K562 (cell line): ENCODE data around the gene PLEKHM3. TPM values are rescaled to one million over a fixed set of nuclear protein-coding genes. Genes with fewer than 3 reads are reported as not detected.
A peak's percentile ranks its signal among the peaks of the same experiment; 100 is the strongest.

Experiments
- ARID2 ChIP-seq: fragments of 450-650 bp; IDR thresholded peaks from 2 replicates; pipeline ENCODE4 v1.6.1; 2017; ENCODE audit warnings: antibody characterized with exemption, mild to moderate bottlenecking
- ARNT ChIP-seq, 2 experiments: fragments of 450-650 bp; IDR thresholded peaks; 2 replicates each; pipeline ENCODE4 v1.6.1; 2016; ENCODE audit warnings: mild to moderate bottlenecking in 1 of 2
- EHMT2 ChIP-seq: fragments of 450-650 bp; IDR thresholded peaks from 2 replicates; pipeline ENCODE4 v1.6.1; 2018; ENCODE audit warnings: antibody characterized with exemption
- HMG20B ChIP-seq: fragments of 250-450 bp; sonication (Bioruptor Pico); IDR thresholded peaks from 2 replicates; pipeline ENCODE4 v1.5.0; 2021; ENCODE audit warnings: mild to moderate bottlenecking
- MAFF ChIP-seq: IDR thresholded peaks from 2 replicates; pipeline ENCODE4 v1.6.1; 2012; ENCODE audit warnings: low read length, improper control_type of control experiment
- MBD2 ChIP-seq: sonication (generic); IDR thresholded peaks from 2 replicates; pipeline ENCODE4 v1.6.1; 2016; ENCODE audit warnings: low read depth, borderline replicate concordance
- POU5F1 ChIP-seq: fragments of 150-350 bp; IDR thresholded peaks from 2 replicates; pipeline ENCODE4 v1.6.1; 2014; ENCODE audit warnings: borderline replicate concordance, low read length, low read depth, mild to moderate bottlenecking; ENCODE audit not compliant: partially characterized antibody
- STAG1 ChIP-seq: sonication (generic); formaldehyde crosslinking; IDR thresholded peaks from 2 replicates; pipeline ENCODE4 v1.5.0; 2020; ENCODE audit warnings: missing genetic modification reagents, borderline replicate concordance
- TBL1XR1 ChIP-seq, 2 experiments: IDR thresholded peaks; 2 replicates each; pipeline ENCODE4 v1.6.1; 2012; ENCODE audit warnings: improper control_type of control experiment in 2 of 2, low read length in 2 of 2, mild to moderate bottlenecking in 1 of 2
- ZC3H8 ChIP-seq: fragments of 450-650 bp; IDR thresholded peaks from 2 replicates; pipeline ENCODE4 v1.6.1; 2017
- polyA plus RNA-seq, 8 experiments: library from polyadenylated mRNA; depleted of rRNA in 4 of 8; stranded (reverse) in 5 of 8; unstranded in 3 of 8; fragments of >200 nt; fragmentation: Nextera tagmentation in 2 of 8; fragmentation: Illumina TruSeq in 1 of 8; extraction: Ambion mirVana in 2 of 8; extraction: Trizol in 1 of 8; gene quantifications; 2 replicates each; pipeline versions ENCODE4 v1.2.1 to v1.2.3, GENCODE V29; 2011 to 2014; ENCODE audit warnings: inconsistent platforms in 1 of 8, missing spikeins in 1 of 8
- total RNA-seq, 7 experiments: library from RNA; depleted of rRNA in 6 of 7; stranded (reverse); fragments of >200 nt in 6 of 7; fragmentation: Illumina TruSeq in 2 of 7; extraction: Trizol in 2 of 7; gene quantifications; 2 replicates each; pipeline versions ENCODE4 v1.2.1 to v1.2.3, GENCODE V29; 2011 to 2021; ENCODE audit warnings: low replicate concordance in 1 of 7
- TF ChIP-seq, protein P1 (sequence below): fragments of 250-450 bp; sonication (Bioruptor Pico); IDR thresholded peaks from 2 replicates; pipeline ENCODE4 v1.8.0; 2022; ENCODE audit warnings: inconsistent platforms
- TF ChIP-seq, protein P2 (sequence below): sonication (generic); formaldehyde crosslinking; IDR thresholded peaks from 2 replicates; pipeline ENCODE4 v1.8.1; 2022; ENCODE audit warnings: missing genetic modification reagents
- TF ChIP-seq, protein P3 (sequence below): fragments of 250-450 bp; sonication (Bioruptor Pico); IDR thresholded peaks from 2 replicates; pipeline ENCODE4 v1.5.0; 2020; ENCODE audit warnings: mild to moderate bottlenecking, borderline replicate concordance
- TF ChIP-seq, protein P4 (sequence below): IDR thresholded peaks from 2 replicates; pipeline ENCODE4 v1.6.1; 2011; ENCODE audit not compliant: insufficient read length; ENCODE audit errors: extremely low read depth
- TF ChIP-seq, protein P5 (sequence below): sonication (generic); formaldehyde crosslinking; IDR thresholded peaks from 2 replicates; pipeline ENCODE4 v1.8.0; 2022; ENCODE audit warnings: mild to moderate bottlenecking, missing genetic modification reagents

Gene PLEKHM3
- total and polyA plus RNA-seq, 9 of the 15 experiments (the other 6 are each of a cell fraction or from before 2014, with no cell fraction given) = 0.24 to 1.6 (median 1.0) TPM

DNA sequence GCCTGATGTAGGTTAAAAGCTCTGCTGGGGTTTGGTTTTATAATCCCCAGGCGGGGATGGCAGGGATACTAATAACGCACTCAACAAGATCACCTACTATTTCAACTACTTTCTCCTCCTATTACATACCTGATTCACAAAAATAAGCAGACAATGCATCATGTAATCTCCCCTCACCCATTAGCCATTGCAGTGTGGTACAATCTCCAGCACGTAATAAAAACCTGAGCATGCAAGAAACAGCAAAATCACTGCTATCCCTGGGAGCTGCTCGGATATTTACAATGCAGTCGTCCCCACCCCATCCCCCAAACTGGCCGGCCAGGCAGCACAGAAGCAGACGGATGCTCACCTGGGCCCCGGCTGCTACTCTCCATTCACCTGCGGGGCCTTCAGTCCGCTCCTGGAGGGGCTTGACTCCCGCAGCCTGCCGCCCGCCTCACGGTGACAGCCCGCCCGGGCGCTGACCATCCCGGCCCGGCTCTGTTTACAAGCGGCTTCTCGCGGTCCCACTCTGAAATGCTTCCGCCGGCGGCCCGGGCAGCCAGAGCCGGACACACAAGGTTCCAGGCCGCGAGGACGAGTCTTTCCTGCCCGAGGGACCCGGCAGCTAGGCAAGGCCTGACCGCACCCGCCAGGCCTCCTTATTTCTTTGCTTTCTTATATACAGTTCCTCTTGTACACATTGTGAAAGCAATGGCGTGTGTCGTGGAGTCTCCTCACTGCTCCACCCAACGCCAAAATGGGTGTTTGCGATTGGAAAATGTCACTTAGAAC, at the start of gene PLEKHM3 (continued):
- TF ChIP-seq, protein P1, sequence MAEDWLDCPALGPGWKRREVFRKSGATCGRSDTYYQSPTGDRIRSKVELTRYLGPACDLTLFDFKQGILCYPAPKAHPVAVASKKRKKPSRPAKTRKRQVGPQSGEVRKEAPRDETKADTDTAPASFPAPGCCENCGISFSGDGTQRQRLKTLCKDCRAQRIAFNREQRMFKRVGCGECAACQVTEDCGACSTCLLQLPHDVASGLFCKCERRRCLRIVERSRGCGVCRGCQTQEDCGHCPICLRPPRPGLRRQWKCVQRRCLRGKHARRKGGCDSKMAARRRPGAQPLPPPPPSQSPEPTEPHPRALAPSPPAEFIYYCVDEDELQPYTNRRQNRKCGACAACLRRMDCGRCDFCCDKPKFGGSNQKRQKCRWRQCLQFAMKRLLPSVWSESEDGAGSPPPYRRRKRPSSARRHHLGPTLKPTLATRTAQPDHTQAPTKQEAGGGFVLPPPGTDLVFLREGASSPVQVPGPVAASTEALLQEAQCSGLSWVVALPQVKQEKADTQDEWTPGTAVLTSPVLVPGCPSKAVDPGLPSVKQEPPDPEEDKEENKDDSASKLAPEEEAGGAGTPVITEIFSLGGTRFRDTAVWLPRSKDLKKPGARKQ (CRISPR knock-in tag) = no peak
- no peak for TF ChIP-seq EHMT2
- TF ChIP-seq ARNT (IDR thresholded peaks at IDR 0.05) = no peak
- TF ChIP-seq, protein P2, sequence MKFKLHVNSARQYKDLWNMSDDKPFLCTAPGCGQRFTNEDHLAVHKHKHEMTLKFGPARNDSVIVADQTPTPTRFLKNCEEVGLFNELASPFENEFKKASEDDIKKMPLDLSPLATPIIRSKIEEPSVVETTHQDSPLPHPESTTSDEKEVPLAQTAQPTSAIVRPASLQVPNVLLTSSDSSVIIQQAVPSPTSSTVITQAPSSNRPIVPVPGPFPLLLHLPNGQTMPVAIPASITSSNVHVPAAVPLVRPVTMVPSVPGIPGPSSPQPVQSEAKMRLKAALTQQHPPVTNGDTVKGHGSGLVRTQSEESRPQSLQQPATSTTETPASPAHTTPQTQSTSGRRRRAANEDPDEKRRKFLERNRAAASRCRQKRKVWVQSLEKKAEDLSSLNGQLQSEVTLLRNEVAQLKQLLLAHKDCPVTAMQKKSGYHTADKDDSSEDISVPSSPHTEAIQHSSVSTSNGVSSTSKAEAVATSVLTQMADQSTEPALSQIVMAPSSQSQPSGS (CRISPR knock-in tag) = no peak
- peak in 1 of 2 experiments; percentile 50; a peak in 1 of 4 replicates for TF ChIP-seq TBL1XR1 (IDR thresholded peaks at IDR 0.05; ENCODE audit: low read length in 2 of 2)
- no peak for TF ChIP-seq ZC3H8
- no peak for TF ChIP-seq POU5F1
- TF ChIP-seq, protein P3, sequence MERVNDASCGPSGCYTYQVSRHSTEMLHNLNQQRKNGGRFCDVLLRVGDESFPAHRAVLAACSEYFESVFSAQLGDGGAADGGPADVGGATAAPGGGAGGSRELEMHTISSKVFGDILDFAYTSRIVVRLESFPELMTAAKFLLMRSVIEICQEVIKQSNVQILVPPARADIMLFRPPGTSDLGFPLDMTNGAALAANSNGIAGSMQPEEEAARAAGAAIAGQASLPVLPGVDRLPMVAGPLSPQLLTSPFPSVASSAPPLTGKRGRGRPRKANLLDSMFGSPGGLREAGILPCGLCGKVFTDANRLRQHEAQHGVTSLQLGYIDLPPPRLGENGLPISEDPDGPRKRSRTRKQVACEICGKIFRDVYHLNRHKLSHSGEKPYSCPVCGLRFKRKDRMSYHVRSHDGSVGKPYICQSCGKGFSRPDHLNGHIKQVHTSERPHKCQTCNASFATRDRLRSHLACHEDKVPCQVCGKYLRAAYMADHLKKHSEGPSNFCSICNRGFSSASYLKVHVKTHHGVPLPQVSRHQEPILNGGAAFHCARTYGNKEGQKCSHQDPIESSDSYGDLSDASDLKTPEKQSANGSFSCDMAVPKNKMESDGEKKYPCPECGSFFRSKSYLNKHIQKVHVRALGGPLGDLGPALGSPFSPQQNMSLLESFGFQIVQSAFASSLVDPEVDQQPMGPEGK = no peak
- no peak for TF ChIP-seq HMG20B (CRISPR knock-in tag)
- TF ChIP-seq ARID2 = no peak
- no peak for TF ChIP-seq STAG1 (CRISPR knock-in tag)
- TF ChIP-seq, protein P4, sequence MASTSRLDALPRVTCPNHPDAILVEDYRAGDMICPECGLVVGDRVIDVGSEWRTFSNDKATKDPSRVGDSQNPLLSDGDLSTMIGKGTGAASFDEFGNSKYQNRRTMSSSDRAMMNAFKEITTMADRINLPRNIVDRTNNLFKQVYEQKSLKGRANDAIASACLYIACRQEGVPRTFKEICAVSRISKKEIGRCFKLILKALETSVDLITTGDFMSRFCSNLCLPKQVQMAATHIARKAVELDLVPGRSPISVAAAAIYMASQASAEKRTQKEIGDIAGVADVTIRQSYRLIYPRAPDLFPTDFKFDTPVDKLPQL = no peak
- TF ChIP-seq MBD2 = peak; percentile 74
- TF ChIP-seq MAFF = no peak
- TF ChIP-seq, protein P5, sequence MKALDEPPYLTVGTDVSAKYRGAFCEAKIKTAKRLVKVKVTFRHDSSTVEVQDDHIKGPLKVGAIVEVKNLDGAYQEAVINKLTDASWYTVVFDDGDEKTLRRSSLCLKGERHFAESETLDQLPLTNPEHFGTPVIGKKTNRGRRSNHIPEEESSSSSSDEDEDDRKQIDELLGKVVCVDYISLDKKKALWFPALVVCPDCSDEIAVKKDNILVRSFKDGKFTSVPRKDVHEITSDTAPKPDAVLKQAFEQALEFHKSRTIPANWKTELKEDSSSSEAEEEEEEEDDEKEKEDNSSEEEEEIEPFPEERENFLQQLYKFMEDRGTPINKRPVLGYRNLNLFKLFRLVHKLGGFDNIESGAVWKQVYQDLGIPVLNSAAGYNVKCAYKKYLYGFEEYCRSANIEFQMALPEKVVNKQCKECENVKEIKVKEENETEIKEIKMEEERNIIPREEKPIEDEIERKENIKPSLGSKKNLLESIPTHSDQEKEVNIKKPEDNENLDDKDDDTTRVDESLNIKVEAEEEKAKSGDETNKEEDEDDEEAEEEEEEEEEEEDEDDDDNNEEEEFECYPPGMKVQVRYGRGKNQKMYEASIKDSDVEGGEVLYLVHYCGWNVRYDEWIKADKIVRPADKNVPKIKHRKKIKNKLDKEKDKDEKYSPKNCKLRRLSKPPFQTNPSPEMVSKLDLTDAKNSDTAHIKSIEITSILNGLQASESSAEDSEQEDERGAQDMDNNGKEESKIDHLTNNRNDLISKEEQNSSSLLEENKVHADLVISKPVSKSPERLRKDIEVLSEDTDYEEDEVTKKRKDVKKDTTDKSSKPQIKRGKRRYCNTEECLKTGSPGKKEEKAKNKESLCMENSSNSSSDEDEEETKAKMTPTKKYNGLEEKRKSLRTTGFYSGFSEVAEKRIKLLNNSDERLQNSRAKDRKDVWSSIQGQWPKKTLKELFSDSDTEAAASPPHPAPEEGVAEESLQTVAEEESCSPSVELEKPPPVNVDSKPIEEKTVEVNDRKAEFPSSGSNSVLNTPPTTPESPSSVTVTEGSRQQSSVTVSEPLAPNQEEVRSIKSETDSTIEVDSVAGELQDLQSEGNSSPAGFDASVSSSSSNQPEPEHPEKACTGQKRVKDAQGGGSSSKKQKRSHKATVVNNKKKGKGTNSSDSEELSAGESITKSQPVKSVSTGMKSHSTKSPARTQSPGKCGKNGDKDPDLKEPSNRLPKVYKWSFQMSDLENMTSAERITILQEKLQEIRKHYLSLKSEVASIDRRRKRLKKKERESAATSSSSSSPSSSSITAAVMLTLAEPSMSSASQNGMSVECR = 0 out of 2 replicates have a peak, but pooled peaks have one; percentile 33
